ENCODE measurements around the gene ATP2B2.

The ATP2B2 gene

DNA sequence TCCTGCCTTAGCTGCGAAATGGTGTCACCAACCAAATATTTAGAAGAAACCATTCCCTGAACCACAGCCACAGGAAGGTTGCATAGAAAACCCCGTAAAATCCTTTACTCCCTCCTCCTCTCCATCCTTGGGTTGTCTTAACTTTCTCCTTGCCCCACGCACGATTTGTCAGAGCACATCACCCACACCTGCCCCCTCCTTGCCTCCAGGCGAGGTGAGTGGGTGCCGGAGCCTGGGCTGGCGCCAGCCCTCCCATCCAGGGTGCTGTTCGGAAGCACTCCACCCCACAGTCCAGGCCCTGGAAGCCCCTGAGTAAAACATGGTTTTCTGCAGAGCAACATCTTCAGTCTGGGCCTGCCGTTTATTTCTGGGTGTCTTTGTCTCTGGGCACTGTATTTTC, 216.3 kb downstream of the ATP2B2 start:
- TF ChIP-seq POLR2A (IDR thresholded peaks at IDR 0.05; ENCODE audit: low read length) (no peak), GATA1 (IDR thresholded peaks at IDR 0.05; ENCODE audit: low read depth, low read length) (no peak)
- no peak for DNase-seq

DNA sequence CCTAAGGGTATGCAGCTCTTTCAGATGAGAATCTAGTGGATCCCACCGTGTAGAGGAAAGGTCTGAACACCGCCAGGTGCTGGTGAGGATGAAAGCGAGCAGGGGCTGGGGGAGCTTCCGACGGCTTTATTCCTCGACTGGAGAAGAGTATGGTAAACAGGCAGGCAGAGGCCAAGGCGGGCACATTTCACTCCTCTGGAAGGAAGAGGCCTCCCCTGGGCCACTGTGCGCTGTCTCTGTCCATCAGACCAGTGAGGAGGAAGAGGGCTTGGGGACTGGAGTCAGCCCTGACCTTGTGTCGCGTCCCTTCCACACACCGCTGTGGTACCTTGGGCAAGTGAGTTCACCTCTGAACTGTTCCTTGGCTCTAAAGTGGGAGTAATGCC, 216.8 kb downstream of the ATP2B2 start:
- no peak for DNase-seq
- TF ChIP-seq POLR2A (IDR thresholded peaks at IDR 0.05; ENCODE audit: low read length) = no peak
- no peak for TF ChIP-seq GATA1 (IDR thresholded peaks at IDR 0.05; ENCODE audit: low read depth, low read length)

DNA sequence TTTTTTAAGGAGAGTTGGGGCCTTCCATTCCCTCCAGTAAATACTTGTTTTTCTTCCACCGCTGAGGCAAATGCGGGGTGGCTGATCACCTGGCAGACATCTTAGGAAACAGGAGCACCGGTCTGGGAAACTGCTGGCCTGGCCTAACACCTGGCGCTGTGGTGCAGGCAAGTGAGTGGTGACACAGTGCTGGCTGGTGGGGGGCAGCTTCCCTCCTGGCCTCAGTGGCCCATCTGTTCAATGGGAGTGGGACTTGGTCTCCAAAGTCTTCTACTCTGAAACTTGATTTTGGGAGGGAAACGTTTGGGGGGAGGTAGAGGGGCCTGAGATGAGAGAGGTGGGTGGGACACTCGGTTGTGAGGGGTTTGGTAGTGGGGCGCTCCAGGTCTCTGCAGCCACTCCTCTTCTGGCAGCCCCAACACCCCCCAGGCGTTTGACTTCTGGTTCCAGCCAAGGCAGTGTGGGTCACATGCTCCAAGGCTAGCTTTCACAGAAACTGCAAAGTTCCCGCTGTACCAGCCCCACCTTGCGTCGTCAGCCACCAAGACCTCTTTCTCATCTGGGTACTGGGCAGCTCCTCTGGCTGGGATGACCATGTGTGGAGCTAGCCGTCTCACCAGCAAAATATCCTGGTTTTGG, 217.3 kb downstream of the ATP2B2 start:
- no peak for DNase-seq

DNA sequence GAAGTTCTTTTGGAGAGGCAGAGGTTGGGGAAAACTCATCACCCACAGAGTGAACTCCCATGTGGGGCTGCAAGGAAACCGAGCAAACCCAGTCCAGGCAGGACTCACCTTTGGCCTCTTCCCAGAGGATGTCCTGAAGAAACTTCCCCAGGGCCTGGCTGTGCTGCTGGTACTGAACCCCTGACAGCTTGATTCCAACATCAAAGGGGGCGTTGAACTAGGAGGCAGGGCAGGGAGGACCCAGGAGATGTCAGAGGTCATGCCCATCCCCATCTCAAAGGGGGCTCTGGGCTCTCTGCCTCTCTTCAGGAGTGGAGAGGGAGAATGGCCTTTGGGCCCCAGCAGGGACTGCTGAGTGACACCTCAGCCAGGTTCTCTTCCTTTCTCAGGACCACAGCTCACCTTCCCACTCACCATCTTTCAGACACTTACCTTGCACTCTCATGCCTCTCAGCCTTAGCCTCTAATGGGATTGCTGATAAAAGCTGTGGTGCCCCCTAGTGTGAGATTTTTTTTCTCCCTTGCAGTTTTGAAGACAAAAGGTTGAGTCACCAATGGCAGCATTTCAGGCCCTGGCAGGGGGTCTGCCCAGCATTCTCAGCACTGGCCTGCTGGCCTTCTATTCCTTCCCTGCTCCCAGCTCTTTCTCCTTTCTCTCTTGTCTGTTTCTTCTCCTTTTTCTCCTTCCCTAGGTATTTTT, 218.6 kb downstream of the ATP2B2 start:
- peak; percentile 51 to 71 for DNase-seq
- TF ChIP-seq GATA1 (IDR thresholded peaks at IDR 0.05; ENCODE audit: low read depth, low read length) (no peak), POLR2A (IDR thresholded peaks at IDR 0.05; ENCODE audit: low read length) (no peak)

More for the DNA sequence above, 217.3 kb downstream of the ATP2B2 start:
- TF ChIP-seq POLR2A (IDR thresholded peaks at IDR 0.05; ENCODE audit: low read length) (no peak), GATA1 (IDR thresholded peaks at IDR 0.05; ENCODE audit: low read depth, low read length) (no peak)

DNA sequence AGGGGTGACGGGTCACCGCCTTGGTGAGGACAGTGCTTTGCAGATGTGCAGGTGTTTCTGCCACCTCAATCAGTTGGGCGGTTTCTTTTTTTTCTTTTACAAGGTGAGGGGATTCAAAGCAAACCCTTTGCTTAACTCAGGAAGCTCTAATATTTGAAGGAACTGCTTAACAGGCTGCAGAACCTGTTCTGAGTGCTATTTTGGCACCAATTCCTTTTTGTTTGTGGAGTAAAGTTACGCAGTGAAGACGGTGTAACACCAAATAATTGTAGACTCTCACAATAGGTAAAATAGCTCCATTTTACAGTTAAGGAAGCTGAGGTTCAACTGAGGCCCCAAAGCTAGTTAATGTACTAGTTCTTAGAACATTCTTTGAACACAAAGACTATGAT, 219.3 kb downstream of the ATP2B2 start:
- no peak for TF ChIP-seq GATA1 (IDR thresholded peaks at IDR 0.05; ENCODE audit: low read depth, low read length)
- no peak for TF ChIP-seq POLR2A (IDR thresholded peaks at IDR 0.05; ENCODE audit: low read length)
- no peak for DNase-seq

DNA sequence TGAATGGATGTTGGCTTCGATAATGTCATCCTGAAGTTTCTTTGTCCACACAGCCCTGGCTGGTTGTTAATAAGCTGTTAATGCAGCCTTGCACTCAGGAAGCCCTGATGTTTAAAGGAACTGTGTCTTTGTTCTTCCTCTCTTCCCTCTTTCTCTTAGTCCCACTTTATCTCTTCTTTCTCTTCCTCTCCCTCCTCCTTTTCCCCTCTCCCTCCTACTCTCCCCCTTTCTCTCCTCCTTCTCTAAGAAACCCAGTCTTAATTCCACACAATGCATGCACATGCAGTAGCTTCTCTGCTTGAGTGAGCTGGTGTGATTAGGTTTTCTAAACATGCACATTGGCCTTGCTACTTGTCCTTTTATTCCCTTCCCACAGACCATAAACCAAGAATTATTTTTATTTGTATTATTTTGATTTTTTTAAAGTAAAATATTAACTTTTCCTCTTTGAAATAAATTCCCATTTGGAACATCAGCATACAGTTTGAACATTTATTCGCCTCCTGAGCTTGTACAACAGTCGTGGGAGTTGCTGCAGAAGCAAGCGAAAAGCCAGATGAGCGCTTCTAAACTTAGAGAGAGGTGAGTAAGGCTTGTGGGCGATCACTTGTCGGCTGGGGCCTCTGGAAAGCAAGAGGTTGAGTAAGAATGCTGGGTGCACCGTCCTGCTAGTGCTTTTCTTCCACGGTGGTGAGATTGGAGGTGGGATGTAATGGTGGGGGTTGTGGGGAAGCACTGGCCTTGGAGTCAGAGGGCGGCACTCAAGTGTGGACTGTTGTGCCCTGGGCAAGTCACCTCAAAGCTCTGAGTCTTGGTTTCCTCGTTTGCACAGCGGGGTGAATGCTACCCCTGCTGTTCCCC, 219.9 kb downstream of the ATP2B2 start:
- no peak for TF ChIP-seq GATA1 (IDR thresholded peaks at IDR 0.05; ENCODE audit: low read depth, low read length)
- no peak for TF ChIP-seq POLR2A (IDR thresholded peaks at IDR 0.05; ENCODE audit: low read length)
- DNase-seq = no peak

DNA sequence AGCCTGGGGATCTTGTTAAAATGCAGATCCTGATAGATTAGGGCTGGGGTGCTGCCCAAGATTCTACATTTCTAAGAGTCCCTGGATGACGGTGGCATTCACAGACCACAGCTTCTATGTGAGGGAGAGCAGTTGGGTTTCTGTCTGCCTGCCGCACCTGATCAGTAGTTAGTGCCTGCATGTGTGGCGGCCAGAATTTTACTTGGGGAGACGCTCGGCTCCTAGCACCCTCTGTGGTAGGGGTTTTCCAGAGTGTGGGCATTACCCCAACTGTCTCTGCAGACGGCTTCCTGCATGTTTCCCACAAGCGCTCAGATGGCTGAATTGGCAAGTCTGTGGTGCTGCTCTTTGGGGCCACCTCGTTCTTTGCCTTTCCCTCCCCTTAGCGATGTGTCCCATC, 220.9 kb downstream of the ATP2B2 start:
- DNase-seq = no peak
- TF ChIP-seq GATA1 (IDR thresholded peaks at IDR 0.05; ENCODE audit: low read depth, low read length) (no peak), POLR2A (IDR thresholded peaks at IDR 0.05; ENCODE audit: low read length) (no peak)

DNA sequence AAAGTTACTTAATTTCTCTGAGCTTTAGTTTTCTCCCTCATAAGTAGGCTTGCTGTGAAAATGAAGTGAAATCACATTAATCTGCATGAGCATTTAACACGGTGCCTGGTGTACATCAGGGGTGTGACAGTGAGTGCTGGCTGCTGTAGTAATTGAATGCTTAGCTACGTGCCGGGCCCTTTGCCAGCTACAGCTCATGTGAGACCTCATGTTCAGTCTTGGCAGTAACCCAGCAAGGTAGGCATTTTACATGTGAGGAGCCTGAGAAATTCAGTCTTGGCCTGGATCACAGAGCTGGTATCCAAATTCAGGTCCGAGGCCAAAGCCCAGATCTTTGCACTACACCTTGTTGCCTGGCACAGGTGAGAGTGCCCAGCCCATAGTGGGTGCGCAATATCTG, 221.7 kb downstream of the ATP2B2 start:
- peak; percentile 11 to 15 for DNase-seq
- TF ChIP-seq POLR2A (IDR thresholded peaks at IDR 0.05; ENCODE audit: low read length) = no peak
- no peak for TF ChIP-seq GATA1 (IDR thresholded peaks at IDR 0.05; ENCODE audit: low read depth, low read length)

DNA sequence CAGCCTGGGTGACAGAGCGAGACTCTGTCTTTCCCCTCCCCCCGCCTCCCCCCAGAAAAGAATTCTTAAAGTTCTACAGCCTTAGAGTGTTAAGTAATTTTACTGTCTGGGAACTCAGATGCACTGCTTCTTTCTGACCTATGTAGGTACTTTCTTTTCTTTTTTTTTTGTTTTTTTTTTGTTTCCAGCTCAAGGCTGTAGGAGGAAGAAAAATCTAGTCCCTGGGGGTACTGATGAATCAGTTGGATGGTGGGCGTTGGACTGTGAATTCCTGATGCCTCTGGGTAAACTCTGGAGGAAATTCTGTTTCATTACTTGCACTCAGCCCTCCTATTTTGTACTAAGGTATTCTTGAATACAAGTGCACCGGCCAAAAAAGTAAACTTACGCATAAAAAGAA, 223.4 kb downstream of the ATP2B2 start:
- TF ChIP-seq POLR2A (IDR thresholded peaks at IDR 0.05; ENCODE audit: low read length) = no peak
- no peak for TF ChIP-seq GATA1 (IDR thresholded peaks at IDR 0.05; ENCODE audit: low read depth, low read length)
- no peak for DNase-seq

DNA sequence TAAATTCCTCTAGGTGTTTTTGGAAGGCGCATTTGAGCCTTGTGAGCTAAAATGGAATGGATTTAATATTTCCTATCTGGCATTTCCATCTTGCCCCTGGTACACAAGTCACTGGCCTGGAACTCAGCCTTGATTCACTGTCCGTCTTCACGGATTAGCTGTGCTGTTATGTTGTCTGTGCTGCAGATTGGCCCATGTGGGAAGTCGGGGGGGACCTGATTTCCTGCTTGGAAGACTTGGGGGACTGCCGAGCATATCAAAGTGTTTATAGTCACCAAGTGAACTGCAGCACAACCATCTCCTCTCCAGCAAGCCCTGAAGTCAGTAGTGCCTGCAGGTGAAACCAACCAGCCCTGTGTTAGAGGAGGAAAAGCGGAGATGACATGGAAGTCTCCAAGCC, 224.8 kb downstream of the ATP2B2 start:
- DNase-seq = no peak
- no peak for TF ChIP-seq GATA1 (IDR thresholded peaks at IDR 0.05; ENCODE audit: low read depth, low read length)
- no peak for TF ChIP-seq POLR2A (IDR thresholded peaks at IDR 0.05; ENCODE audit: low read length)

DNA sequence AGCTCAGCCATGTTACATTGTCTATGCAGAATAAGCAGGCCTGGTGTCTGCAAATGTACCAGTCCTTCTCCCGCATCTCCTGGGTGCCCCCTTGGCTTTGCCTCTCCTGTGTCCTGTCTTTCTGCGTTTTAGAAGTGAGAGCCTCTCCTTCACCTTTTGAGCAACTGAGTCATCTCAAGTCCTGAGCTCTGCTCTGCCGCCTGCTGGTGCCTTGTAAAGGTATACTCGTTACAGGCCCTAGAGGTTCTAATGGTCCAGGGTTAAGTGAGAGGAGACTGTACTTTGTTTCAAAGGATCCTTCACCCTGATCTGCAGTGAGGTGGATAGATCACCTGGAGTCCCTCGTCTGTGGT, 225.2 kb downstream of the ATP2B2 start:
- DNase-seq = peak in 1 of 2 experiments; percentile 39
- TF ChIP-seq POLR2A (IDR thresholded peaks at IDR 0.05; ENCODE audit: low read length) (no peak), GATA1 (IDR thresholded peaks at IDR 0.05; ENCODE audit: low read depth, low read length) (no peak)

DNA sequence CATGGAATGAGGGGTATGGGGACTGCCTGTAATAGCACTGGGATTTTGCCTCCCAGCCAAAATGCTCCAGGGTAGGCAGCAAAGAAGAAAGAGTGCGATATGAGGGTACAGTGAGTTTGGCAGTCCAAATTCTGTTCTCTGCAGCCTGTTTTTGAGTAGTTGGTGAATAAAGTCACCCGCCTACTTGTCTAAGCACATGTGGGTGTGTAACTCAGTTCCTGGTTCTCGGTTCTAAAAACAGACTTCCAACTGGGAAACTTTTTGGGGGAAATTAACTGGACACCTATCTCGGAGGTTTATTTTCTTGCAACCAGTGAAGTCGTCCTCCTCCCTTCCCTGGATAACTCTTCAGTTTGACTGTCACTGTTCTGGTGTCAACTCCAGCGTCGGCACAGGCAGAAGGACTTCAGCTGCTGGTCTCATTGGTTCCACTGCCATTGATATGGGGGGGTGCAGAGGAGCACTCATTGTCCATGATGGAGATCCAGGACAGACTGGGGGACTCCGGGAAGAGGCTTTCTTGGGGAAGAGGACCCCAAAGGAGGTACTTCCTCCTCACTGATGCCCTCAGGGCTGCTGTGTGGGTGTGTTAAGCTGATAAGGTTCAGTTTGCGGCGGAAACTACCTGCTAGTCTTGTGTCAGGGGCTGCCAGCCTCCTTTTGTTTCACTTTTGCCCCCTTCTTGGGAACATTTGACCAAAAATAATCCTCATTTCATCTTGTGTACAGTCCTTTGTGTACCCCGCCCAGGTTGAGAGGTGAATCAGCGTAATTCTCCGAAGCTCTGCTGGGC, 225.8 kb downstream of the ATP2B2 start:
- peak in 1 of 2 experiments; percentile 39 for DNase-seq
- TF ChIP-seq POLR2A (IDR thresholded peaks at IDR 0.05; ENCODE audit: low read length) = no peak
- no peak for TF ChIP-seq GATA1 (IDR thresholded peaks at IDR 0.05; ENCODE audit: low read depth, low read length)

DNA sequence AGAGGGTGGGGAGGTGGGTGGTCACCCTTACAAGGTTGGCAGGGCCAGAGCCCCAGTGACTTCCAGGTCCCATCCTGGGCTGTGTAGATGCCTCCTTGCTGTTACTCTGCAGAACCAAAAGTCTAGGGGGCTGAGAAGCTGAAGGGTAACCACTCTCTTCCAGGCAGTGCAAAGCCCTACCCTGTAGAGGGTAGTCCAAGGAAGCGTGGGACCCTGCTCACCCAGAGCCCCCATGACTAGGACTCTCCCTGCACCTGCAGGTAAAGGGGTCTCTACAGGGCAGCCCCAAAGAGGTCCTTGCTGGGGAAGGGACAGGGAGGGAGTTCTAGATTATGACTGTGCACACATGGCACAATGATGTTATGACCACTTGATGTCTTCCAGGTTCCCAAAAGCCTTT, 226.9 kb downstream of the ATP2B2 start:
- DNase-seq = no peak
- TF ChIP-seq GATA1 (IDR thresholded peaks at IDR 0.05; ENCODE audit: low read depth, low read length) = no peak
- no peak for TF ChIP-seq POLR2A (IDR thresholded peaks at IDR 0.05; ENCODE audit: low read length)

Measured in erythroblast (primary cell).